Inferior parietal cortex (tissue), 1 donor: ENCODE measurements around the gene WNK2.
"Not testable (repeated sequence)": the region's sequence is repeated elsewhere in the genome, so short reads cannot be mapped to it uniquely, and the experiment has no call there.

Experiments
- DNase-seq: peaks from one replicate; pipeline ENCODE4 v3.0.0-alpha.2; 2016; ENCODE audit errors: extremely low spot score

The WNK2 gene

GRCh38 chr9:93307468-93308157 lies 123.7 kb downstream of the WNK2 start:
- no peak for DNase-seq

- DNase-seq = no peak
Measured at GRCh38 chr9:93308158-93308602, 124.2 kb downstream of the WNK2 start.

GRCh38 chr9:93308676-93309075 lies 124.7 kb downstream of the WNK2 start:
- no peak for DNase-seq

GRCh38 chr9:93309889-93310425 lies 126.0 kb downstream of the WNK2 start:
- no peak for DNase-seq

- DNase-seq = no peak
Measured at GRCh38 chr9:93315118-93315517, 131.2 kb downstream of the WNK2 start.

- DNase-seq = no peak
Measured at GRCh38 chr9:93315960-93316359, 132.0 kb downstream of the WNK2 start.

- DNase-seq = no peak
Measured at GRCh38 chr9:93316726-93317494, 133.0 kb downstream of the WNK2 start.

- DNase-seq = no peak
Measured at GRCh38 chr9:93317495-93318094, 133.7 kb downstream of the WNK2 start.

GRCh38 chr9:93318480-93318879 lies 134.5 kb downstream of the WNK2 start:
- DNase-seq = no peak

- DNase-seq = no peak
Measured at GRCh38 chr9:93319301-93319991, 135.5 kb downstream of the WNK2 start.

- DNase-seq = no peak
Measured at GRCh38 chr9:93319992-93320500, 136.1 kb downstream of the WNK2 start.

GRCh38 chr9:93320591-93321219 lies 136.8 kb downstream of the WNK2 start:
- DNase-seq = no peak

- DNase-seq = no peak
Measured at GRCh38 chr9:93321220-93321610, 137.3 kb downstream of the WNK2 start.

- not testable (repeated sequence) for DNase-seq
Measured at GRCh38 chr9:93323446-93323954, 139.6 kb downstream of the WNK2 start.

GRCh38 chr9:93324191-93324834 lies 140.4 kb downstream of the WNK2 start:
- no peak for DNase-seq

- DNase-seq = no peak
Measured at GRCh38 chr9:93325307-93326035, 141.5 kb downstream of the WNK2 start.

- no peak for DNase-seq
Measured at GRCh38 chr9:93326056-93326455, 142.1 kb downstream of the WNK2 start.

- no peak for DNase-seq
Measured at GRCh38 chr9:93326654-93327053, 142.7 kb downstream of the WNK2 start.

GRCh38 chr9:93329629-93330280 lies 145.8 kb downstream of the WNK2 start:
- DNase-seq = no peak
